HepG2 (cell line): ENCODE results near the gene PRKCI.

ENCODE experiments used
- CEBPB ChIP-seq: IDR thresholded peaks from 2 replicates; pipeline ENCODE4 v1.6.1; 2011; ENCODE audit warnings: low read depth, low read length, improper control_type of control experiment, borderline replicate concordance
- ETV6 ChIP-seq: sonication (generic); formaldehyde crosslinking; conservative IDR thresholded peaks from 2 replicates; pipeline ENCODE4 v1.4.0; 2020; ENCODE audit warnings: missing genetic modification reagents
- EZH2 ChIP-seq: conservative IDR thresholded peaks from 2 replicates; pipeline ENCODE4 v1.6.1; 2012; ENCODE audit warnings: mild to moderate bottlenecking, low read depth, low read length, moderate library complexity
- HOXA7 ChIP-seq: sonication (generic); formaldehyde crosslinking; IDR thresholded peaks from 2 replicates; pipeline ENCODE4 v1.8.1; 2022; ENCODE audit warnings: mild to moderate bottlenecking, missing genetic modification reagents, moderate library complexity
- POLR2AphosphoS5 ChIP-seq: IDR thresholded peaks from 2 replicates; pipeline ENCODE4 v1.6.1; 2012; ENCODE audit warnings: low read depth, low read length
- SP4 ChIP-seq: sonication (generic); formaldehyde crosslinking; IDR thresholded peaks from 2 replicates; pipeline ENCODE4 v1.8.1; 2023; ENCODE audit warnings: mild to moderate bottlenecking, missing genetic modification reagents
- ZFP36 ChIP-seq: fragments of 150-350 bp; IDR thresholded peaks from 2 replicates; pipeline ENCODE4 v1.6.1; 2018; ENCODE audit warnings: borderline replicate concordance, low read length, low read depth; ENCODE audit not compliant: partially characterized antibody
- ZNF232 ChIP-seq: sonication (generic); formaldehyde crosslinking; IDR thresholded peaks from 2 replicates; pipeline ENCODE4 v1.4.0; 2020; ENCODE audit warnings: missing genetic modification reagents, borderline replicate concordance
- ZNF274 ChIP-seq: sonication (generic); formaldehyde crosslinking; IDR thresholded peaks from 2 replicates; pipeline ENCODE4 v1.5.1; 2020; ENCODE audit warnings: mild to moderate bottlenecking, missing genetic modification reagents
- ZNF30 ChIP-seq: sonication (generic); formaldehyde crosslinking; IDR thresholded peaks from 2 replicates; pipeline ENCODE4 v1.5.0; 2020; ENCODE audit warnings: mild to moderate bottlenecking, missing genetic modification reagents
- ZNF549 ChIP-seq: sonication (generic); formaldehyde crosslinking; IDR thresholded peaks from 2 replicates; pipeline ENCODE4 v1.5.0; 2020; ENCODE audit warnings: missing genetic modification reagents
- ZNF614 ChIP-seq: IDR thresholded peaks from 2 replicates; pipeline ENCODE4 v1.6.1; 2018; ENCODE audit warnings: missing biosample characterization, missing genetic modification reagents, inconsistent platforms, borderline replicate concordance
- TF ChIP-seq, protein P1 (sequence below): sonication (generic); formaldehyde crosslinking; IDR thresholded peaks from 2 replicates; pipeline ENCODE4 v1.5.0; 2020; ENCODE audit warnings: mild to moderate bottlenecking, missing genetic modification reagents, moderate library complexity
- TF ChIP-seq, protein P2 (sequence below): IDR thresholded peaks from 2 replicates; pipeline ENCODE4 v1.6.1; 2012; ENCODE audit warnings: low read depth, low read length, improper control_type of control experiment

DNA sequence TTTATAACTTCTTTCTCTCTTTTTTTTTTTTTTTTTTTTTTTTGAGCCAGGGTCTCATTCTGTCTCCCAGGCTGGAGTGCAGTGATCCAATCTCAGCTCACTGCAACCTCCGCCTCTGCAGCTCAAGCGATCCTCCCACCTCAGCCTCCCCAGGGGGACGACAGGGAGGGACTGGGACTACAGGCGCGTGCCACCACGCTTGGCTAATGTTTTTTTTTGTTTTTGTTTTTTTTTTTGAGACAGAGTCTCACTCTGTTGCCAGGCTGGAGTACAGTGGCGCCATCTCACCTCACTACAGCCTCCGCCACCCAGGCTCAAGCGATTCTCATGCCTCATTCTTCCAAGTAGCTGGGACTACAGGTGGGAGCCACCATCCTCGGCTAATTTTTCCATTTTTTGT is 17.7 kb upstream of the PRKCI start:
- TF ChIP-seq CEBPB (no peak), ZNF614 (CRISPR knock-in tag) (no peak), SP4 (CRISPR knock-in tag) (no peak), ZNF274 (no peak), POLR2AphosphoS5 (no peak), ETV6 (CRISPR knock-in tag) (no peak), ZNF30 (CRISPR knock-in tag) (no peak), EZH2 (no peak), ZNF232 (CRISPR knock-in tag) (no peak), ZFP36 (no peak), HOXA7 (no peak), ZNF549 (CRISPR knock-in tag) (no peak)
- TF ChIP-seq, protein P1, sequence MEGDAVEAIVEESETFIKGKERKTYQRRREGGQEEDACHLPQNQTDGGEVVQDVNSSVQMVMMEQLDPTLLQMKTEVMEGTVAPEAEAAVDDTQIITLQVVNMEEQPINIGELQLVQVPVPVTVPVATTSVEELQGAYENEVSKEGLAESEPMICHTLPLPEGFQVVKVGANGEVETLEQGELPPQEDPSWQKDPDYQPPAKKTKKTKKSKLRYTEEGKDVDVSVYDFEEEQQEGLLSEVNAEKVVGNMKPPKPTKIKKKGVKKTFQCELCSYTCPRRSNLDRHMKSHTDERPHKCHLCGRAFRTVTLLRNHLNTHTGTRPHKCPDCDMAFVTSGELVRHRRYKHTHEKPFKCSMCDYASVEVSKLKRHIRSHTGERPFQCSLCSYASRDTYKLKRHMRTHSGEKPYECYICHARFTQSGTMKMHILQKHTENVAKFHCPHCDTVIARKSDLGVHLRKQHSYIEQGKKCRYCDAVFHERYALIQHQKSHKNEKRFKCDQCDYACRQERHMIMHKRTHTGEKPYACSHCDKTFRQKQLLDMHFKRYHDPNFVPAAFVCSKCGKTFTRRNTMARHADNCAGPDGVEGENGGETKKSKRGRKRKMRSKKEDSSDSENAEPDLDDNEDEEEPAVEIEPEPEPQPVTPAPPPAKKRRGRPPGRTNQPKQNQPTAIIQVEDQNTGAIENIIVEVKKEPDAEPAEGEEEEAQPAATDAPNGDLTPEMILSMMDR = no peak
- TF ChIP-seq, protein P2, sequence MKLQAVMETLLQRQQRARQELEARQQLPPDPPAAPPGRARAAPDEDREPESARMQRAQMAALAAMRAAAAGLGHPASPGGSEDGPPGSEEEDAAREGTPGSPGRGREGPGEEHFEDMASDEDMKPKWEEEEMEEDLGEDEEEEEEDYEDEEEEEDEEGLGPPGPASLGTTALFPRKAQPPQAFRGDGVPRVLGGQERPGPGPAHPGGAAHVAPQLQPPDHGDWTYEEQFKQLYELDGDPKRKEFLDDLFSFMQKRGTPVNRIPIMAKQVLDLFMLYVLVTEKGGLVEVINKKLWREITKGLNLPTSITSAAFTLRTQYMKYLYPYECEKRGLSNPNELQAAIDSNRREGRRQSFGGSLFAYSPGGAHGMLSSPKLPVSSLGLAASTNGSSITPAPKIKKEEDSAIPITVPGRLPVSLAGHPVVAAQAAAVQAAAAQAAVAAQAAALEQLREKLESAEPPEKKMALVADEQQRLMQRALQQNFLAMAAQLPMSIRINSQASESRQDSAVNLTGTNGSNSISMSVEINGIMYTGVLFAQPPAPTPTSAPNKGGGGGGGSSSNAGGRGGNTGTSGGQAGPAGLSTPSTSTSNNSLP = no peak
